Heart left ventricle (tissue), 16 donors: Measurements from ENCODE around the gene COL24A1. TPM values are rescaled to one million over a fixed set of nuclear protein-coding genes. Genes with fewer than 3 reads are reported as not detected.

Experiments used
- ATAC-seq, 4 donors: fragments of 200-7000 bp; cut with Tn5 transposase; one replicate each; pipeline ENCODE4 v1.9.1; 2020 to 2022; ENCODE audit warnings: moderate library complexity in 4 of 4, mild to moderate bottlenecking in 3 of 4, moderate number of reproducible peaks in 1 of 4
- DNase-seq, 5 donors: peaks; one replicate each; pipeline ENCODE4 v3.0.0-alpha.2; 2020
- H3K27ac ChIP-seq, 12 donors: fragments of 200-600 bp; sonication (generic) in 4 of 12; one replicate each; pipeline versions ENCODE4 v1.5.0 to v1.8.0; 2016 to 2022; ENCODE audit warnings: mild to moderate bottlenecking in 2 of 12
- H3K27me3 ChIP-seq, 9 donors: fragments of 200-600 bp; sonication (generic) in 2 of 9; one replicate each; pipeline versions ENCODE4 v1.5.1 to v1.8.0; 2016 to 2022; ENCODE audit warnings: mild to moderate bottlenecking in 3 of 9
- H3K36me3 ChIP-seq, 9 donors: fragments of 200-600 bp; sonication (generic) in 2 of 9; one replicate each; pipeline versions ENCODE4 v1.5.0 to v1.8.0; 2018 to 2022; ENCODE audit warnings: mild to moderate bottlenecking in 2 of 9
- H3K4me1 ChIP-seq, 12 donors: fragments of 200-600 bp; sonication (generic) in 4 of 12; one replicate each; pipeline versions ENCODE4 v1.5.0 to v1.8.0; 2016 to 2022; ENCODE audit warnings: mild to moderate bottlenecking in 3 of 12
- H3K4me3 ChIP-seq, 12 donors: fragments of 200-600 bp; sonication (generic) in 4 of 12; one replicate each; pipeline versions ENCODE4 v1.5.0 to v1.8.0; 2017 to 2022; ENCODE audit warnings: mild to moderate bottlenecking in 9 of 12, moderate library complexity in 4 of 12
- H3K9me3 ChIP-seq, 12 donors: fragments of 200-600 bp; sonication (generic) in 4 of 12; one replicate each; pipeline versions ENCODE4 v1.5.0 to v1.8.0; 2016 to 2022; ENCODE audit warnings: mild to moderate bottlenecking in 1 of 12
- CTCF ChIP-seq, 12 donors: fragments of 200-600 bp; sonication (generic) in 4 of 12; IDR thresholded peaks; one replicate each; pipeline versions ENCODE4 v1.5.0 to v1.8.0; 2018 to 2022; ENCODE audit warnings: antibody characterized with exemption in 12 of 12, mild to moderate bottlenecking in 5 of 12
- POLR2A ChIP-seq, 2 donors: fragments of 450-650 bp; IDR thresholded peaks; one replicate each; pipeline ENCODE4 v1.6.1; 2017; ENCODE audit warnings: antibody characterized with exemption in 2 of 2, mild to moderate bottlenecking in 2 of 2, moderate library complexity in 2 of 2
- WGBS, 4 donors: extraction: QIAGEN DNeasy Blood & Tissue Kit in 2 of 4; methylation state at CpG; one replicate each; pipeline versions ENCODE4 v1.1.5 to v1.1.7; 2013 to 2018; 5-methylcytosine and 5-hydroxymethylcytosine counted together
- intact Hi-C, 10 donors: fragments of 100-400 bp; cut with DNase I; formaldehyde crosslinking; loops; one replicate each; pipeline versions ENCODE4 v1.11.1 to v1.14.2; 2022
- polyA plus RNA-seq, 2 donors: library from polyadenylated mRNA; stranded (reverse); fragments of 200-250 nt; gene quantifications; one replicate each; pipeline ENCODE4 v1.2.3, GENCODE V29; 2013
- total RNA-seq, 9 donors: library from RNA; depleted of rRNA in 2 of 9; stranded (reverse); fragments of >200 nt in 2 of 9; fragmentation: NEBNext Ultra II Directional in 3 of 9; extraction: Animal tissue kit (Norgen Biotek cat#: 25700) in 3 of 9; gene quantifications; one replicate each; pipeline versions ENCODE4 v1.1.0 to v1.2.4, GENCODE V29; 2016 to 2023
- donor health status: ischemic (EF 13 %, LVEDD 7.1; RV severe dilation, severe dysfunction).
- donor health status: healthy with polysubstance abuse.
- donor health status: DM: no; HTN: yes; CAD: no.
- donor health status: DM: no; HTN: no; CAD: no.
- donor health status: ischemic (EF 25% LVEDD 6.9; RV normal size, moderate dysfunction).
- donor health status: ischemic (EF 25% LVEDD 5.7; RV mildly dilated, moderate dysfunction).
- donor health status: healthy.
- donor health status: DM: yes; HTN: yes; CAD: no.
- donor health status: ischemic (EF 35%, LVEDD 5.7; RV mildly dilated, moderate dysfunction).
- donor health status: nonischemic (EF 11% LVEDD 7.7; RV severe dilation, severe dysfunction).
- donor health status: DM: yes; HTN: yes; CAD: no.
- donor health status: PGD.
- donor health status: ischemic (EF 29% LVEDD 5.4; RV normal size, mild dysfunction).
- donor health status: nonischemic (EF 23%, LVEDD 6.1; RV moderate dilation, normal function).

COL24A1 gene
- total and polyA plus RNA-seq, 11 donors = 0.07 to 2.8 (median 0.40) TPM

- H3K36me3 ChIP-seq = no peaks in the 10 kb centered on the region
- intact Hi-C loops = no loop called here
- no peak for TF ChIP-seq CTCF (IDR thresholded peaks at IDR 0.05)
- TF ChIP-seq POLR2A (IDR thresholded peaks at IDR 0.05) = no peak
- no peaks in the 10 kb centered on the region for H3K9me3 ChIP-seq
- no peak overlapping the region for H3K27ac ChIP-seq
- DNase-seq (no peak), ATAC-seq (no peak)
- H3K4me3 ChIP-seq = no peak overlapping the region
- peaks cover 0 to 5% (median 0%) of the 10 kb centered on the region in 12 donors for H3K4me1 ChIP-seq
- WGBS, 4 donors = 86 to 90% (median 89%) methylated on average over 1 of the region's 1 CpG; no CpG with 5 or more reads in 1 of the 4 donors
- H3K27me3 ChIP-seq = no peaks in the 10 kb centered on the region
Measured at GRCh38 chr1:85936057-85936456, 220.5 kb downstream of the COL24A1 start.

GRCh38 chr1:85935234-85935633, 221.3 kb downstream of the COL24A1 start:
- no peaks in the 10 kb centered on the region for H3K9me3 ChIP-seq
- intact Hi-C loops = no loop called here
- no peaks in the 10 kb centered on the region for H3K27me3 ChIP-seq
- DNase-seq (no peak), ATAC-seq (no peak)
- peaks cover 0 to 5% (median 0%) of the 10 kb centered on the region in 12 donors for H3K4me1 ChIP-seq
- 78 to 89% (median 88%) methylated on average over 2 of the region's 2 CpGs; no CpG with 5 or more reads in 1 of the 4 donors for WGBS, 4 donors
- no peak overlapping the region for H3K4me3 ChIP-seq
- no peak for TF ChIP-seq POLR2A (IDR thresholded peaks at IDR 0.05)
- no peak for TF ChIP-seq CTCF (IDR thresholded peaks at IDR 0.05)
- no peaks in the 10 kb centered on the region for H3K36me3 ChIP-seq
- no peak overlapping the region for H3K27ac ChIP-seq

- H3K9me3 ChIP-seq = no peaks in the 10 kb centered on the region
- DNase-seq (no peak), ATAC-seq (no peak)
- no peak overlapping the region for H3K4me3 ChIP-seq
- no peak for TF ChIP-seq CTCF (IDR thresholded peaks at IDR 0.05)
- no peak for TF ChIP-seq POLR2A (IDR thresholded peaks at IDR 0.05)
- intact Hi-C loops = no loop called here
- H3K4me1 ChIP-seq = peaks cover 0 to 5% (median 0%) of the 10 kb centered on the region in 12 donors
- no peak overlapping the region for H3K27ac ChIP-seq
- H3K36me3 ChIP-seq = no peaks in the 10 kb centered on the region
- H3K27me3 ChIP-seq = no peaks in the 10 kb centered on the region
Measured at GRCh38 chr1:85934516-85934915, 222.1 kb downstream of the COL24A1 start.

GRCh38 chr1:85933961-85934360, 222.6 kb downstream of the COL24A1 start:
- Histone ChIP-seq H3K27ac (no peak overlapping the region), H3K9me3 (no peaks in the 10 kb centered on the region), H3K36me3 (no peaks in the 10 kb centered on the region), H3K4me1 (peaks cover 0 to 5% (median 0%) of the 10 kb centered on the region in 12 donors), H3K27me3 (no peaks in the 10 kb centered on the region), H3K4me3 (no peak overlapping the region)
- no peak for DNase-seq
- intact Hi-C loops = no loop called here
- ATAC-seq = peak in 1 of 4 donors; percentile 18
- TF ChIP-seq CTCF (IDR thresholded peaks at IDR 0.05) = no peak
- no peak for TF ChIP-seq POLR2A (IDR thresholded peaks at IDR 0.05)
